ENCODE measurements around the gene BYSL.

DNA sequence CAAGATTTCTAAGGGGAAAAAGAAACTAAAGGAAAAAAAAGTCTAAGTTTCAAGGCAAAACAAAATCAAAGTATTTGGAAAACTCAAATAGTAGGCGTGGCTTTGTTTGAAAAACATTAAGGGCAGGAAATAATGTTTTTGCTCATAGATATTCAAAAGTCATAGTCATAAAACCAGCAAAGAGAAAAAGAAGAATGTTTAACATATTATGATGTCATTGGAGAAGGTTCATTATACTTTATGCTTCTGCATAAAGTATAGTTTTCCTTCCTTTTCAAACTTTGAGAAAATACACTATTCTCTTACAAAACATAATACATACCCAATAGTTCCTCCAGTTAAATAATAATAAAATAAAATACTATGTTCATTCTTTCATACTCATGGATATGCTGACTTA lies 39.8 kb upstream of the BYSL start:
- TF ChIP-seq, protein P1, sequence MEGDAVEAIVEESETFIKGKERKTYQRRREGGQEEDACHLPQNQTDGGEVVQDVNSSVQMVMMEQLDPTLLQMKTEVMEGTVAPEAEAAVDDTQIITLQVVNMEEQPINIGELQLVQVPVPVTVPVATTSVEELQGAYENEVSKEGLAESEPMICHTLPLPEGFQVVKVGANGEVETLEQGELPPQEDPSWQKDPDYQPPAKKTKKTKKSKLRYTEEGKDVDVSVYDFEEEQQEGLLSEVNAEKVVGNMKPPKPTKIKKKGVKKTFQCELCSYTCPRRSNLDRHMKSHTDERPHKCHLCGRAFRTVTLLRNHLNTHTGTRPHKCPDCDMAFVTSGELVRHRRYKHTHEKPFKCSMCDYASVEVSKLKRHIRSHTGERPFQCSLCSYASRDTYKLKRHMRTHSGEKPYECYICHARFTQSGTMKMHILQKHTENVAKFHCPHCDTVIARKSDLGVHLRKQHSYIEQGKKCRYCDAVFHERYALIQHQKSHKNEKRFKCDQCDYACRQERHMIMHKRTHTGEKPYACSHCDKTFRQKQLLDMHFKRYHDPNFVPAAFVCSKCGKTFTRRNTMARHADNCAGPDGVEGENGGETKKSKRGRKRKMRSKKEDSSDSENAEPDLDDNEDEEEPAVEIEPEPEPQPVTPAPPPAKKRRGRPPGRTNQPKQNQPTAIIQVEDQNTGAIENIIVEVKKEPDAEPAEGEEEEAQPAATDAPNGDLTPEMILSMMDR (conservative IDR thresholded peaks at IDR 0.05) = no peak
- TF ChIP-seq EZH2 (IDR thresholded peaks at IDR 0.05; ENCODE audit: low read depth) = no peak

All from PC-9 (cell line).